HL-60 (cell line): ENCODE measurements around the gene SLC29A3.

ENCODE experiments used
- DNase-seq, 2 experiments: peaks; one replicate each; pipeline ENCODE4 v3.0.0-alpha.2; 2010 to 2020; ENCODE audit warnings: low read depth in 1 of 2, low spot score in 1 of 2
- H3K27ac ChIP-seq: fragments of 250-450 bp; sonication (Bioruptor Pico); replicated peaks from 2 replicates; pipeline ENCODE4 v1.5.1; 2020; ENCODE audit warnings: mild to moderate bottlenecking, moderate library complexity
- H3K27me3 ChIP-seq: fragments of 250-450 bp; sonication (Bioruptor Pico); 2 replicates; pipeline ENCODE4 v1.5.1; 2021; ENCODE audit warnings: mild to moderate bottlenecking, moderate library complexity; ENCODE audit not compliant: insufficient read depth, poor library complexity, severe bottlenecking
- H3K4me3 ChIP-seq: replicated peaks from 2 replicates; pipeline ENCODE4 v1.5.1; 2011; ENCODE audit warnings: mild to moderate bottlenecking, control low read depth, low read length; ENCODE audit not compliant: insufficient read depth
- CTCF ChIP-seq: IDR thresholded peaks from one replicate; pipeline ENCODE4 v1.5.1; 2011; ENCODE audit warnings: low read length, control low read depth, inconsistent platforms; ENCODE audit not compliant: insufficient read depth
- GABPA ChIP-seq: IDR thresholded peaks from 2 replicates; pipeline ENCODE4 v1.6.1; 2012; ENCODE audit warnings: low read depth
- POLR2AphosphoS5 ChIP-seq: IDR thresholded peaks from 2 replicates; pipeline ENCODE4 v1.6.1; 2012; ENCODE audit warnings: low read depth
- REST ChIP-seq: IDR thresholded peaks from 2 replicates; pipeline ENCODE4 v1.6.1; 2012; ENCODE audit warnings: low read depth; ENCODE audit not compliant: insufficient replicate concordance
- SPI1 ChIP-seq: IDR thresholded peaks from 2 replicates; pipeline ENCODE4 v1.6.1; 2012; ENCODE audit warnings: low read depth, mild to moderate bottlenecking, borderline replicate concordance

SLC29A3 gene

DNA sequence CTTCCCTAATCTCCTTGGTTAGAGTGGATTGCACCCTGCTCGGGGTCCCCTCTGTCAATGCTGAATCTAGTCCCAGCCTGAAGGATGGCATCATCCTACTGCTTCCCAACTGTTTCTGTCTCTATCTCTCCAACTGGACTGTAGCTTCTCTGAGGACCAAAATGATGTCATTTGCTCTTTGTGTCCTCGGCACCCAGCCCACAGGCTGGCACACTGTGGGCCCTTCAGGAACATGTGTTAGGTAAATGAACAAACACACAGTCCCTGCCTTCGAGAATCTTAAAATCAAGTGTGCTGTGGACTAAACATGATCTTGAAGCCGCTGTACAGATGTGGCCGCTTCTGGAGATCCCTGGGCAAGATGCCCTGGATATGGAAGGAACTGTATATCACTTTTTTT, 72.6 kb downstream of the SLC29A3 start:
- DNase-seq, result no peak
- TF ChIP-seq POLR2AphosphoS5 (no peak), SPI1 (no peak), REST (no peak), GABPA (no peak), CTCF (no peak)
- no peak overlapping the region for H3K27ac ChIP-seq
- no peak overlapping the region for H3K4me3 ChIP-seq
- H3K27me3 ChIP-seq, result peaks cover 15% of the 10 kb centered on the region

GRCh38 chr10:71392292-71392691, 73.2 kb downstream of the SLC29A3 start:
- no peak overlapping the region for H3K4me3 ChIP-seq
- no peak overlapping the region for H3K27ac ChIP-seq
- H3K27me3 ChIP-seq, result peaks cover 16% of the 10 kb centered on the region
- DNase-seq, result no peak
- no peak for TF ChIP-seq SPI1
- no peak for TF ChIP-seq GABPA
- TF ChIP-seq REST, result no peak
- no peak for TF ChIP-seq POLR2AphosphoS5
- no peak for TF ChIP-seq CTCF

GRCh38 chr10:71392791-71393781, 74.0 kb downstream of the SLC29A3 start:
- H3K27ac ChIP-seq, result no peak overlapping the region
- DNase-seq, result no peak
- peaks cover 24% of the 10 kb centered on the region for H3K27me3 ChIP-seq

More at GRCh38 chr10:71392791-71393781, 74.0 kb downstream of the SLC29A3 start:
- no peak for TF ChIP-seq SPI1
- TF ChIP-seq CTCF, result no peak
- TF ChIP-seq POLR2AphosphoS5, result no peak
- no peak for TF ChIP-seq REST
- no peak for TF ChIP-seq GABPA
- no peak overlapping the region for H3K4me3 ChIP-seq
